RKO (cell line): ENCODE measurements around the gene LRRC43.
"Not testable (repeated sequence)": the region's sequence is repeated elsewhere in the genome, so short reads cannot be mapped to it uniquely, and the experiment has no call there.

ENCODE experiments used
- DNase-seq: peaks from one replicate; pipeline ENCODE4 v3.0.0-alpha.2; 2016; ENCODE audit warnings: low spot score

LRRC43 gene

DNA sequence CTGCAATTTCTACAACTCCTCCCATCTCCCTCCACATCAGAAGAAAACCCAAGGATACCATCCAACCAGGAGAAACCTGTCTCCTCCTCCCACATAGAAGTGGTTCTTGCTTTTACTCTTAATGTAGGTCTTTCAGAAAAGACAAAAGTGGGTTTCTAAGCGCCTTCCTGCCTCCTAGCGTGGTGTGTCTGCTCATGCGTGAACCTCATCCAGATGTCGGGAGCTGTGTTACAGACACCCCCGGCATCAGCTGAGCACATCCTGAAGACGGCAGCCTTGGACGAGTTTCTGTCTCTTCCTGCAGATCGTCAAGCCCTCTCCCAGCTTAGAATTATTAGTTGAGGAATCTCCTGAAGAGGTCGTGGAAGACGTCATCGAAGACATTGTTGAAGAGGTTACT is 9.5 kb downstream of the LRRC43 start:
- no peak for DNase-seq

DNA sequence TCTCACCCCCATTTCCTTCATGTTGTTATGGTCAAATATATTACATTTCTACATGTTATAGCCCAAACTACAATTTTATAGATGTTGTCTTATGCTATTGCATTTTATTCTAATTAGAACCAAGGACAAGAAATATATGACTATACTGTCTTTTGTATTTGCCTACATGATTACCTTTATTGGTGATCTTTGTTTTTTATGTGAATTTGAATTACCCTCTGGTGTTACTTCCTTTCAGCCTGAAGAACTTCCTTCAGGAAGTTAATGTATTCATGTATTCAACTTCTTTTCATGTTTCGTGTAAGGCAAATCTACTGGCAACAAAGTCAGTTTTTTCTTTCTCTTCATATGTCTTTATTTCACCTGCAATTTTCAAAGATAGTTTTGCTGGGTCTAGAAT is 11.9 kb downstream of the LRRC43 start:
- no peak for DNase-seq

DNA sequence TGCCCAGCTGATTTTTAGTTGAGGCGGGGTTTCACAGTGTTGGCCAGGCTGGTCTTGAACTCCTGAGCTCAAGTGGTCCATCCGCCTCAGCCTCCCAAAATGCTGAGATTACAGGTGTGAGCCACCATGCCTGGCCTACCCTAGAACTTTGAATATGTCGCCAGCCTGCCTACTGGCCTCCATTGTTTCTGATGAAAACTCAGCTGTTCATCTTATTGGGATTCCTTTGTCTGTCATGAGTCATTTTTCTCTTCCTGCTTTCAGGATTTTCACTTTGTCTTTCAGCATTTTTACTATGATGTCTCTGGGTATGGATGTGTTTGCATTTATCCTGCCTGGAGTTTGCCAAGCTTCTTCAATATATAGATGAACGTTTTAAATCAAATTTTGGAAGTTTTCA is 12.5 kb downstream of the LRRC43 start:
- DNase-seq, result no peak

DNA sequence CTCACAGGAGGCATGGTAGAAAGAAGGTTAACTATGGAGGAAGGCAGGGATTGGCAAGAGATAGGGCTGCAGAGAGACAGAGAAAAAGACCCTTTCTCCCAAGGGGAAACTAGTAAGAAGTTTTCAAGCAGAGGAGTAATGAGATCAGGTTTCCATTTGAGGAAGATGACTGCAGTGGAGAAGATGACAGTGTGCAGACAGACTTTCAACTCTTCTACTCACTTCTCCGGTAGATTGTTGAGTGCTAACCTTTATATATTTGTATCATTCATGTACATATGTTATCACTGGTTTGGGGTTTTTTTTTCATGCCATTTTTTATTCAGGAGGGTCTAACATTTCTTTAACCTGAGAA is 14.7 kb downstream of the LRRC43 start:
- no peak for DNase-seq

DNA sequence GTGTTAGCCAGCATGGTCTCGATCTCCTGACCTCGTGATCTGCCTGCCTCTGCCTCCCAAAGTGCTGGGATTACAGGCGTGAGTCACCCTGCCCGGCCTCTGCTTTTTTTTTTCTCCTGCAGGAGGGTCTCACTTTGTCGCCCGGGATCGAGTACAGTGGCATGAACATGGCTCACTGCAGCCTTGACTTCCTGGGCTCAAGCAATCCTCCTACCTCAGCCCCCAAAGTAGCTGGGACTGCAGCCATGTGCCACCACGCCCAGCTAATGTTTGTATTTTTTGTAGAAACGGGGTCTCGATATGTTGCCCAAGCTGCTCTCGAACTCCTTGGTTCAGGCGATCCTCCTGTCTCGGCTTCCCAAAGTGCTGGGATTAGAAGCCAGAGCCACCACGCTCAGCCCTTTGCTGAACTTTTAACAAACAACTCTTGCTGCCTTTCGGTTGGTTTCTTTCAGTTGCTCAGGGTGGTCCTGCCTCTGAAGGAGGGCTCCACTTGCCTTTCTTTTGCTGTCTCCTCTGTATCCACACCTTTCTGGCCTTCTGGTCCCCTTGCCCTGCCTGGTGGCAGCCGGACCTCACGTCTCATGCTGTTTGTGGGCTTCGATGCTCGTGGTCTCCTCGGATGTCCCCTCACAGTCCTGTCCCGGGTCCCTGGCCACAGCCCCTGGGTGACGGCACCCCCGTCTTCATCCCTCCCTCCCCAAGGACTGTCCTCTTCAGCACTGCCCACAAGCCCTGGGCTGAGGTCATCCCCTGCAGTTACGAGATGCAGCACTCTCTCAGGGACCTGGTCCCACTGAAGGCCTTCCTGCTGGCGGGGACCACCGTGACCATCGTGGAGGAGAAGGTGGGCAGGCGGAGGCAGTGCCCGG is 16.8 kb downstream of the LRRC43 start:
- DNase-seq, result no peak

DNA sequence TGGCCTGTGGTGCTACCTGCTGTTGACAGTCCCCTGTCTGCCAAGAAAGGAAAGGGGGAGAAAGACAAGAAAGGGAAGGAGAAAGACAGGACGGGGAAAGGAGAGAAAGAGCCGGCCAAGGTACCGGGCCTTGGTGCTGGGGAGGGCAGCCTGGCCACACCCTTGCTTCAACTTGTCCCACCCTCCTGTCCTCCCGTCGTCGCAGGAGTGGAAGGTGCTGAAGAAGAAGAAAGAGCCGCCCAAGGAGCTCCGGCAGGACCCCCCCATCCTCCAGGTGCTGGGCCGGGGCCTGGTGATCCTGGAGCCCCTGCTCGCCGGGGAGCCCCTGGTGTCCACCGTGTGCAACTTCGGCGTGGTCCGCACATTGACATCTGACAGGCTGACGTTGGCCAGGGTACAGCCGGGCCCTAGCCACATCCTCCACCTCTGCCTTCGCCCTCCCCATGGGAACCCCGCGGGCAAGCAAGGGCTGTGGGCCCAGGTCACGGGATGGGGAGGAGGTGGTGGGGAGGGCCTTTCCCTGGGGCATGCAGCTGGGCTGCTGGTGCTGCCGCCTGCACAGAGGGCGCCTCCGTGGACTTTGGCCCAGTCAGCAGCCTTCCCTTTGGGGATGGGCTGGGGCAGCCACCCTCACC is 17.7 kb downstream of the LRRC43 start:
- no peak for DNase-seq

DNA sequence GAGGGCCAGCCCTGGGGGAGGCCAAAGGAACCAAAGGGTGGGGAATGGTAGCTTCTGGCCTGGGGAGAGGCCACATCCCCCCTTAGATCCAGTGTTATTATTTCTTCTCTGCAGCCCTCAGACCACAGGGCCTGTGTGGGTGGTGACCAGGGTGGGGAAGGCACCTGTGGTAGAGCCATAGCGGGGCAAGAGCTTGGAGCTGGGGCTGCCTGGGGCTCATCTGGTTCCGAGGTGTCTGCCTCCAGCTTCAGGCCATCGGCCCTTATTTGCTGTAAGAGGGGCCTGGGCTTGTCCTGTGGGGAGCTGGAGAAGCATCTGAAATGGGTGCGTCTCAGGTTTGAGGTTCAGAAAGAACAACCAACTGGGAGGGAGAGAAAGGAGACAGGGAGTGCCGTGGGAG is 18.5 kb downstream of the LRRC43 start:
- no peak for DNase-seq

DNA sequence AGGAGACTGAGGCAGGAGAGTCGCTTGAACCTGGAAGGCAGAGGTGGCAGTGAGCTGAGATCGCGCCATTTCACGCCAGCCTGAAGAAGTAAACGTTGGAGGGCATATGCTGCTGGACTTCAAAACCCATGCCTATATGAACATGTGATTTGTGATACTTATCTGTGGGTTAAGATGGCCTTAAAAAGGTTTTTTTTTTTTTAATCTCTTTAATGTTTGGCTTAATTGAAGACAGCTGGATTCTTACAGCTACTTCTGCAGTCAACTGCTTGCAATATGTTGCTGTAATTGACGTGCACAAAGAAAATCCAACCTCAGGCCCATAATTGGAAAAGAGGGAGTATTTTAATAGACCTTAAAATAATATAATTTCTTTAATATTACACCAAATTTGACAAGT is 19.1 kb downstream of the LRRC43 start:
- no peak for DNase-seq

DNA sequence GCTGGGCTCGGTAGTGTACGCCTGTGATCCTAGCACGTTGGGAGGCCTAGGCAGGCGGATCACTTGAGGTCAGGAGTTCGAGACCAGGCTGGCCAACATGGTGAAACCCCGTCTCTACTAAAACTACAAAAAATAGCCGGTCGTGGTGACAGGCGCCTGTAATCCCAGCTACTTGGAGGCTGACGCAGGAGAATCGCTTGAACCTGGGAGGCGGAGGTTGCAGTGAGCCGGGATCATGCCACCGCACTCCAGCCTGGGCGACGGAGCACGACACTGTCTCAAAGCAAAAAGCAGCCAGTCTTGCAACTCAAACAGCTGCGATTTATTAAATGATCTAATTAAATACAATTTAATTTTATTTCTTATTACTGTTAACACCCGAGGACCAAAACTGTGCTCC is 19.9 kb downstream of the LRRC43 start:
- not testable (repeated sequence) for DNase-seq

DNA sequence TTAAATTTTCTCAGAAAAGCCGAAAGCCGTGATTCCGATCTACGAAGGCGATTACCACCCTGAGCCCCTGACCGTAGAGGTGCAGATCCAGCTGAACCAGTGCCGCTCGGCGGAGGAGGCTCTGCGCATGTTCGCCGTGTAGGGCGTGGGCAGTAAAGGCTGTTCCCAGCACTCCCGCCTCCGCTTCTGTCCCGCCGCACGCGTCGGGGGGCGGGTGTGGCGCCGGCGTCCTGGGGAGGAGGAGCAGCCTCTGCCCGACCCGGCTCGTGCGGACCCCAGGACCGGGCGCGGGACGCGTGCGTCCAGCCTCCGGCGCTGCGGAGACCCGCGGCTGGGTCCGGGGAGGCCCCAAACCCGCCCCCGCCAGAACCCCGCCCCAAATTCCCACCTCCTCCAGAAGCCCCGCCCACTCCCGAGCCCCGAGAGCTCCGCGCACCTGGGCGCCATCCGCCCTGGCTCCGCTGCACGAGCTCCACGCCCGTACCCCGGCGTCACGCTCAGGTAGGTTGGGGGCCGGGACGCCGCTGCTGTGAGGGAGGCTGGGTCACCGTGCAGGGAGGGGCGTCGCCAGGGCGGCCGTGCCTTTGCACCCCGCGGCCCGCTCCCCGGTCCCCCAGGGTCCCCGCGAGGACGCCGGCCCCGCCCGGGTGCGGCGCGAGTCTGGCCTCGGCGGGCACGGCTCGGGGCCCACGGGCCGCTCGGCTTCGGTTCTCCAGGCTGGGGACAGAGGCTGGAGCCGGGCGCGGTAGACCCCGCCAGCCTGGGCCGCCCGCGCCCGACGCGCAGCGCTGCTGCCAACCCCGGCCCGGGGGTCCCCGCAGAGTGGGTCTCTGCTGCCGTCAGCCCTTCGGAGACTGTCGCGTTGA is 20.6 kb downstream of the LRRC43 start, which contains the start of gene B3GNT4:
TSS of gene B3GNT4 (plus strand) at position 409 of the 866 bp plus-strand sequence. CDS start 910 bp downstream, outside the sequence.
- no peak for DNase-seq

DNA sequence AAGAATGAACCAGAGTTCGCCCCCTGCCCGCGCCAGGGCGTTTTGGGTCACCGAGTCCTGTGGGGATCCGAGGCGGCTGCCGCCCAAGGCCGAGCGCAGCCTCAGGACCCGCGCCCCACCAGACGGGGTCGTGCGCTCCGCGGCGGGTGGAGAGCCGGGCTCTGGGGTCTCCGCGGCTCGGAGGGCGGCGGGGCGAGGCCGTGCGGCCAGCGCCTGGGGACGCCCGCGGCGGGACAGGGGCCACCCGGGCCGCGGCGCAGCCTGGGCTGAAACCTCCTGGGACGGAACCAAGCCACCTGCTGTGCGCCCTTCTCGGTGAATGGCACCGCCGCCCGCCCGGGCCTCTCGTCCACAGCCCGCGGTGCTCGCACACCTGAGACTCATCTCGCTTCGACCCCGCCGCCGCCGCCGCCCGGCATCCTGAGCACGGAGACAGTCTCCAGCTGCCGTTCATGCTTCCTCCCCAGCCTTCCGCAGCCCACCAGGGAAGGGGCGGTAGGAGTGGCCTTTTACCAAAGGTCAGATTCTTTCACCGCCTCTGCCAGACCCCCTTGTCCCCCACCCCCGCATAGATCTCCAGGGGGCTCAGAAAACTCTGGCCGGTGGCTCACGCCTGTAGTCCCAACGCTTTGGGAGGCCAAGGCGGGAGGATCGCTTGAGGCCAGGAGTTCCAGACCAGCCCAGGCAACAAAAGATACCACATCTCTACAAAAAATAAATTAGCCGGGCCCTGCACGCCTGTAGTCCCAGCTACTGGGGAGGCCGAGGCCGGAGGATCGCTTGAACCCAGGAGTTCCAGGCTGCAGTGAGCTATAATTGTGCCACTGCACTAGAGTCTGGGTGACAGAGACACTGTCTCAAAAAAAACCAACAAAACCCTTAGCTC is 21.5 kb downstream of the LRRC43 start:
- no peak for DNase-seq

DNA sequence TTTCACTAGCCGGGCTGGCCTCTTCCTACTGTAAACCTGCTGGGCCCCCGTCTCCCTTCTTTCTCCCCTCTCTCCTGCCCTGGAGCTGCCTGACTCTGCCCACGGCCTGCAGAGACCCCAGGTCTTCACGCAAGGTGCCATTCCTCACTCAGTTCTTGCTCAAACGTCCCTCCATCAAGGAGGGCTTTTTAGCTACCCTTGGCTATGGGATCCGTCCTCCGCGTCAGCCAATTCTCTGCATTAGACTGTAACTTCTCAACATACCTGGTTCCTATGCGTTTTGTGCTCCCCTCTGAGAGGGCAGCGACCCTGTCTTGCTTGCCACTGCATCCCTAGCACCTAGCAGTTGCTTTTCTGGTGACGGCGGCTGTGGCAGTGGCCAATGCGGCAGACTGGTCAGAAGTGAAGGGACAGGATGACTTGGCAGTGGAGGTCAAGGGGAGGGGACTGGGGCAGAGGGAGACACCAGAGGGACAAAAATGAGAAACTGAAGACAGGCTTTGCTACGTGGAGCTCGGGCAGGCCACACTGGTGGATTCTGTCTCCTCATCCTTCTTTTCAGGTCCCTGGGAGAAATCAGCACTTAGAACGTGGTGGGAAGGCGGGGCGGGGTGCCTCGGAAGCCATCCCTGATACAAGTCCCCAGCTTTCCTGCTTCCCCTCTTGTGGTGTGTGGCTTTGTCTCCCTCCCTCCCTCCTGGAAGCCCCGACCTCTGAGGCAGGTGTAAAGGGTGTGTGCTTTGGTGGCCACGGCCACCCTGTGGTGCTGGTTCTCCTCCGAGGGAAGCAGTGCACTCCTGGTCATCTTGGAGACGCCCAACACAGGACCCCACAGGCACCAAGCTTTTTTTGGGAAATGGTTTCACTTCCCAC is 22.4 kb downstream of the LRRC43 start:
- DNase-seq, result no peak

DNA sequence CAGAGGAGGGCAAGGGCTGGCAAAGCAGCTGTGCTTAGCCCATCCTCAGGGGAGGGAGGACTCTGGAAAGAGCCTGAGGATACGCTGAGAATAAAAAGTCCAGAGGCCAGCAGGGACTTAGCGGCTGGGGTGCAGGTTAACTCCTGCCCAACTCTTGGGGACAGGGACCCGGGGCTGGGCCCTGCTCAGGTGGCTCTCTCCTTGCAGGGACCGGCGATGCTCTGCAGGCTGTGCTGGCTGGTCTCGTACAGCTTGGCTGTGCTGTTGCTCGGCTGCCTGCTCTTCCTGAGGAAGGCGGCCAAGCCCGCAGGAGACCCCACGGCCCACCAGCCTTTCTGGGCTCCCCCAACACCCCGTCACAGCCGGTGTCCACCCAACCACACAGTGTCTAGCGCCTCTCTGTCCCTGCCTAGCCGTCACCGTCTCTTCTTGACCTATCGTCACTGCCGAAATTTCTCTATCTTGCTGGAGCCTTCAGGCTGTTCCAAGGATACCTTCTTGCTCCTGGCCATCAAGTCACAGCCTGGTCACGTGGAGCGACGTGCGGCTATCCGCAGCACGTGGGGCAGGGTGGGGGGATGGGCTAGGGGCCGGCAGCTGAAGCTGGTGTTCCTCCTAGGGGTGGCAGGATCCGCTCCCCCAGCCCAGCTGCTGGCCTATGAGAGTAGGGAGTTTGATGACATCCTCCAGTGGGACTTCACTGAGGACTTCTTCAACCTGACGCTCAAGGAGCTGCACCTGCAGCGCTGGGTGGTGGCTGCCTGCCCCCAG is 23.4 kb downstream of the LRRC43 start:
- no peak for DNase-seq

DNA sequence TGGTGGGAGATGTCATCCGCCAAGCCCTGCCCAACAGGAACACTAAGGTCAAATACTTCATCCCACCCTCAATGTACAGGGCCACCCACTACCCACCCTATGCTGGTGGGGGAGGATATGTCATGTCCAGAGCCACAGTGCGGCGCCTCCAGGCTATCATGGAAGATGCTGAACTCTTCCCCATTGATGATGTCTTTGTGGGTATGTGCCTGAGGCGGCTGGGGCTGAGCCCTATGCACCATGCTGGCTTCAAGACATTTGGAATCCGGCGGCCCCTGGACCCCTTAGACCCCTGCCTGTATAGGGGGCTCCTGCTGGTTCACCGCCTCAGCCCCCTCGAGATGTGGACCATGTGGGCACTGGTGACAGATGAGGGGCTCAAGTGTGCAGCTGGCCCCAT is 24.1 kb downstream of the LRRC43 start:
- DNase-seq, result no peak

DNA sequence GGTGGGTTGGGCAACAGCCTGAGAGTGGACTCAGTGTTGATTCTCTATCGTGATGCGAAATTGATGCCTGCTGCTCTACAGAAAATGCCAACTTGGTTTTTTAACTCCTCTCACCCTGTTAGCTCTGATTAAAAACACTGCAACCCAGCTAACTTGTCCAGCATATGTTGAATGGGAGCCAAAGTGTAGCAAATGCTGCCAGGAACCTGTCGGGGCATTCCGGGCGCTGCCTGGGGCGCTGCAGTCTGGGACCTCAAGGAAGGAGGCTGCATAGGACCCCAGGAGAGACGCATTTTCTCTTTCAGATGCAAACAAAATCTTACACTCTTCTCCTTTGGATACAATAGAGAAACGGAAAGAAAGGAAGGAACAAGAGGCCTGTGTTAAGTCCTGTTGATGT is 24.5 kb downstream of the LRRC43 start:
- no peak for DNase-seq

DNA sequence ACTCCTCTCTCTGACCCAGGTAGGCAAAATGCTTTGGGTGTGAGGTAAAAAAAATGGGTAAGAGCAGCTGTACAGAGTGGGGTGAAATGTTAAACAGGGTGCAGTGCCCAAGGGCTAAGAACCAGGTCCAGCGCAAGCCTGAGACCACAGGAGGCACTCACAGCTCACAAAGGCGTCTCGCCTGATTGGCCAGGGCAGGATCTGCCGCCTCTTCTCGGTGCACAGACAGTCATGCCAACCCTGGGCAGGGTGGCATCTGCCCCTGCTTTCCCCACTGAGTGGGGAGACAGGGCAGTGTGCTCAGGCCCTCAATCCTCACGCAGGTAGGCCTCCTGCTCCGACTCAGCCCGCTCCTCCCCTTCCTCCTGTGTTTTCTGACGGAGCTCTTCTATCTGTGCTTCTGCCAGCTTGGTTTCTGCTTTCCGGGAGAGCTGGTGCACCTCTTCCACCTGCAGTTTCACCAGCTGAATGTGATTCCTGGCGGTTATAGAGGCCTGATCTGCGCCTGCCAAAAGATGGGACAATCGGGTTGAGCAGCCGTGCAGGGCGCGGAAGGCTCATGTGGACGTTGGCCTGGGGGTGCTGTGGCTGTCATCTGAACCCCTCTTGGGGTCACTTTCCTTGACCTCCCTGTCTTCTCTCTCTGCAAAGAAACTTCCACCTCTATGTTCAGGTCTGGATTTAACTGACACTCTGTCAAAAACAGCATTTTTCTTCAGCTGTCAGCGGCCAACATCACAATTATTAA is 25.3 kb downstream of the LRRC43 start:
- no peak for DNase-seq

DNA sequence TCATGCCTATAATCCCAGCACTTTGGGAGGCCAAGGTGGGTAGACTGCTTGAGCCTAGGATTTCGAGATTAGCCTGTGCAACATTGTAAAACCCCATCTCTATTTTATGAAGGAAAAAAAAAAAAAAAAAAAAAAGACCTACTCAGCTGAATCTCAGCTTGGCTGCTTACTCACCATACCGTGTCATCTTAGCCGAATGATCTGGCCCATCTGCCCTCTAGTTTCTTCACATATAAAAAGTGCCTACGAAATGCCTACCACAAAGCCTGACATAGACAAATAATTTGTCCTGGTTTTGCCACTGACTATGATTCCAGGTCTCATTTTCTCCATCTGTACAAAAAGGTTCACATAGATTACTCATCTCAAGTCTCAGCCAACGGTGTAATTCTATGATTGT is 32.8 kb downstream of the LRRC43 start:
- peak; percentile 47 for DNase-seq

DNA sequence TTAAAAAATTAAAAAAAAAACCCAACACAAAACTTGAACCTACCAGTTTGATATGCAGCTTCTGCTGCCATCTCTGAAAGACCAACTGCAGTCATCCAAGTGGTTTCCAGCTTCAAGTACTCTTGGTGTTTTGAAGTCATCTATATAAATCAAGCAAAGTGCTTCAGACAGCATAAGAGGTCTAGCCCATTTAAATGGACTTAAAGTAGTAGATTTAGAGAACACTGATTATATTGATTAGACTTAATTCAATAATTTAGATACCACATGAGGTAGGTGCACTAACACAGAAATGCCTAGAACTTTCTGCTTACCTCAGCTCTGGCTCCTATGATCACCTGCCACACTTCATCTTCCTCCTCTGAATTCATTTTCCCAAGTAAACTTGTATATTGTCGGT is 33.5 kb downstream of the LRRC43 start:
- no peak for DNase-seq

DNA sequence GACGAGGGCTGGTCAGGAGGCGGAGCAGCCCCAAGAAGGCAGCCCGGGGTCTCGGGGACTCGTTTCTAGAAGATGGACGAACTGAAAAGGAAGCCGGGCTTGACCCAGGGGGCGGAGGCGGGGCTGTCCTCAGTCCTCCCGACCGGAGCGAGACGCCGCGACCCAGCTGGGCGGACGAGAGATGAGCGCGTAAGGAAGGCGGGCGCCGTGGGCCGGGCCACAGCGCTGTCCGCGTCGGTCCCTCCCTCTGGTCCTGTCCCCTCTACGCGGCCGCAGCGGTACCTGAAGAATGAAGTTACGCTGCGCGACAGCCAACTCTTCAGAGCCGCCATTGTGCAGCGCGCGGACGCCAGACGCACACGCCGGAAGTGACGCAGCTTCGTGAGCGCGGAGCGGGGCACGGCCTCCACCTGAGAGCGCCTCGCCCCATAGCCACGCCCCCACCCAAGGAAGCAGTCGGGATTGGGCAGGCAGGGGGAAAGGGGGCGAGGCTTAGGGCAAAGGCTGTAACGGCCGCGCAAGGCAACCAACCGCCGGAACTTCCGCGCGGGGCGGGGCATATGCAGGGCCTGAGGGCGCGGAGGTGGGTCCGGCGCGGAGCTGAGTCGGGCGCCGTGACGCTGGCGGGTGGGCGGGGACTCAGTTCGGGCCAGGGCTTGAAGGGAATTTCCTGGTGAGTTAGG is 42.9 kb downstream of the LRRC43 start, which contains the start of gene DIABLO:
TSS of gene DIABLO (minus strand) at position 370 of the 683 bp plus-strand sequence. CDS start at position 332, 38 bp downstream.
- DNase-seq, result peak; percentile 99
